IPS-18a (cell line): ENCODE results near the gene METTL18.

Experiments
- H3K27ac ChIP-seq: one replicate; pipeline ENCODE4 v1.5.1; 2013; ENCODE audit warnings: low read length
- H3K27me3 ChIP-seq: one replicate; pipeline ENCODE4 v1.6.1; 2013; ENCODE audit warnings: mild to moderate bottlenecking, low read length; ENCODE audit not compliant: control insufficient read depth, insufficient read depth
- H3K36me3 ChIP-seq: one replicate; pipeline ENCODE4 v1.6.1; 2013; ENCODE audit warnings: low read depth, low read length; ENCODE audit not compliant: control insufficient read depth
- H3K4me1 ChIP-seq: one replicate; pipeline ENCODE4 v1.6.1; 2013; ENCODE audit warnings: low read depth, low read length; ENCODE audit not compliant: control insufficient read depth
- H3K4me3 ChIP-seq: one replicate; pipeline ENCODE4 v1.5.1; 2013; ENCODE audit warnings: low read length
- H3K9ac ChIP-seq: one replicate; pipeline ENCODE4 v1.6.1; 2013; ENCODE audit warnings: mild to moderate bottlenecking, low read length, moderate library complexity
- H3K9me3 ChIP-seq: one replicate; pipeline ENCODE4 v1.6.1; 2013; ENCODE audit warnings: low read depth, low read length; ENCODE audit not compliant: control insufficient read depth

The METTL18 gene

DNA sequence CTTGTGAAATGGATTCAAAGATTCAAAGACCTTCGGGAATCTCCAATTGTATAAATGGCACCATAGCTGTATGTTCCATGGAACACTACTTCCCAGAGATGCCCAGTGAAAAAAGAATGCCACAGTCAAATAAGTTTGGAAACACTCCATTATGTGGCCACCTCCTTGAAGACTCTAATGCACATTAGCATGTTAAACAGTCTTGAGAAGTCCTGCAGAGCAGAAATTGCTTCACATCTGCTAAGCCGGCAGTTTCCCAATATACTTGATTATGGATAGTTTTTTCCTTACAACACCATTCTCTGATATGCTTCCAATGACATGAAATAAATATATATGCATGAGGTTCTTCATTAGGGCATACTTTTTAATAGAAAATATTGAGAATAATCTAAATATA, 48.2 kb downstream of the METTL18 start:
- Histone ChIP-seq H3K4me3 (no peak overlapping the region), H3K9me3 (no peaks in the 10 kb centered on the region), H3K4me1 (peaks cover 10% of the 10 kb centered on the region), H3K9ac (no peak overlapping the region), H3K27me3 (no peaks in the 10 kb centered on the region), H3K36me3 (no peaks in the 10 kb centered on the region), H3K27ac (no peak overlapping the region)

DNA sequence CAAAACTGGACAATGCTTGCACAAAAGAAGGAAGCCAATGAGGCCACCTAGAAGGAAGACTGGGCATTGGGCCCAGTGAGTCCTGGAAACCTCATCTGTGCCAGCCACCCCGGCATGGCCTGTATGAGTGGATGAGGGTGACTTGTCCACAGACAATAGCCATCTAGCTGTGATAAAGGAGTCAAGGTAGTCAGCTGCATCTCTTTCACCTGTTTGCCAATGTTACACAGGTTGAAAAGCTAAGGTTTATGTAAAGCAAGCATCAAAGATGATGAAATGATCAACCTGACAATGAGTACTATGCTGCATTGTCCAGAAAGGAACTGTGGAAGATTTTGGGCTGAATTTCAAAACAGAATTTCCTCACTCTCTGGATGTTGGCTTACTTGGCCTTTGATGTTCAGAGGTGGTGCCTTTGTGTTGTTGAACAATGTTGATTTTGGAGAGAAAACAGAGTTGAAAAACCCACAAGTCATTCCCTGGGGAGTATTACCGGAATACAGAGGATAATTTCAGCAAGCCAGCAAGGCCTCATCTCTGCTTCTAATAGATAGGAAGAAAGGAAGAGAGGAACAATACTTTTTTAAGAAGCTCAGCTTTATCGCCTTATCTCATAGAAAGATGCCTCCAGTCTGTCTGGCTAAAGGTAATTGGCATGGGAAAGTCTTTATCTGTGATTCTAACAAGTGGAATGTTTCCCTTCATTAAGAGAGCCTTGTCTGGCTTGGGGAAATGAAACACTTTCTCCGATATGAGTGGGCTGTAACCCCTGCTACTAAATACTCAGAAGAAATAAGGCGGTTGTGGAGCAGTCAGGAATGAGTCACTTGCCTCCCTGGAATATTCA, 49.5 kb downstream of the METTL18 start:
- Histone ChIP-seq H3K27ac (no peak overlapping the region), H3K9ac (no peak overlapping the region), H3K36me3 (no peaks in the 10 kb centered on the region), H3K4me1 (peaks cover 10% of the 10 kb centered on the region), H3K9me3 (no peaks in the 10 kb centered on the region), H3K27me3 (no peaks in the 10 kb centered on the region), H3K4me3 (no peak overlapping the region)
